Heart left ventricle (tissue), 16 donors: ENCODE results near the gene LBP. TPM values are rescaled to one million over a fixed set of nuclear protein-coding genes. Genes with fewer than 3 reads are reported as not detected.

Source experiments
- ATAC-seq, 4 donors: fragments of 200-7000 bp; cut with Tn5 transposase; one replicate each; pipeline ENCODE4 v1.9.1; 2020 to 2022; ENCODE audit warnings: moderate library complexity in 4 of 4, mild to moderate bottlenecking in 3 of 4, moderate number of reproducible peaks in 1 of 4
- DNase-seq, 5 donors: peaks; one replicate each; pipeline ENCODE4 v3.0.0-alpha.2; 2020
- H3K27ac ChIP-seq, 12 donors: fragments of 200-600 bp; sonication (generic) in 4 of 12; one replicate each; pipeline versions ENCODE4 v1.5.0 to v1.8.0; 2016 to 2022; ENCODE audit warnings: mild to moderate bottlenecking in 2 of 12
- H3K27me3 ChIP-seq, 9 donors: fragments of 200-600 bp; sonication (generic) in 2 of 9; one replicate each; pipeline versions ENCODE4 v1.5.1 to v1.8.0; 2016 to 2022; ENCODE audit warnings: mild to moderate bottlenecking in 3 of 9
- H3K36me3 ChIP-seq, 9 donors: fragments of 200-600 bp; sonication (generic) in 2 of 9; one replicate each; pipeline versions ENCODE4 v1.5.0 to v1.8.0; 2018 to 2022; ENCODE audit warnings: mild to moderate bottlenecking in 2 of 9
- H3K4me1 ChIP-seq, 12 donors: fragments of 200-600 bp; sonication (generic) in 4 of 12; one replicate each; pipeline versions ENCODE4 v1.5.0 to v1.8.0; 2016 to 2022; ENCODE audit warnings: mild to moderate bottlenecking in 3 of 12
- H3K4me3 ChIP-seq, 12 donors: fragments of 200-600 bp; sonication (generic) in 4 of 12; one replicate each; pipeline versions ENCODE4 v1.5.0 to v1.8.0; 2017 to 2022; ENCODE audit warnings: mild to moderate bottlenecking in 9 of 12, moderate library complexity in 4 of 12
- H3K9me3 ChIP-seq, 12 donors: fragments of 200-600 bp; sonication (generic) in 4 of 12; one replicate each; pipeline versions ENCODE4 v1.5.0 to v1.8.0; 2016 to 2022; ENCODE audit warnings: mild to moderate bottlenecking in 1 of 12
- POLR2A ChIP-seq, 2 donors: fragments of 450-650 bp; IDR thresholded peaks; one replicate each; pipeline ENCODE4 v1.6.1; 2017; ENCODE audit warnings: antibody characterized with exemption in 2 of 2, mild to moderate bottlenecking in 2 of 2, moderate library complexity in 2 of 2
- WGBS, 4 donors: extraction: QIAGEN DNeasy Blood & Tissue Kit in 2 of 4; methylation state at CpG; one replicate each; pipeline versions ENCODE4 v1.1.5 to v1.1.7; 2013 to 2018; 5-methylcytosine and 5-hydroxymethylcytosine counted together
- intact Hi-C, 10 donors: fragments of 100-400 bp; cut with DNase I; formaldehyde crosslinking; loops; one replicate each; pipeline versions ENCODE4 v1.11.1 to v1.14.2; 2022
- polyA plus RNA-seq, 2 donors: library from polyadenylated mRNA; stranded (reverse); fragments of 200-250 nt; gene quantifications; one replicate each; pipeline ENCODE4 v1.2.3, GENCODE V29; 2013
- total RNA-seq, 9 donors: library from RNA; depleted of rRNA in 2 of 9; stranded (reverse); fragments of >200 nt in 2 of 9; fragmentation: NEBNext Ultra II Directional in 3 of 9; extraction: Animal tissue kit (Norgen Biotek cat#: 25700) in 3 of 9; gene quantifications; one replicate each; pipeline versions ENCODE4 v1.1.0 to v1.2.4, GENCODE V29; 2016 to 2023
- TF ChIP-seq, protein P1 (sequence below), 12 donors: fragments of 200-600 bp; sonication (generic) in 4 of 12; IDR thresholded peaks; one replicate each; pipeline versions ENCODE4 v1.5.0 to v1.8.0; 2018 to 2022; ENCODE audit warnings: antibody characterized with exemption in 12 of 12, mild to moderate bottlenecking in 5 of 12
- donor health status: ischemic (EF 13 %, LVEDD 7.1; RV severe dilation, severe dysfunction).
- donor health status: healthy with polysubstance abuse.
- donor health status: DM: no; HTN: yes; CAD: no.
- donor health status: DM: no; HTN: no; CAD: no.
- donor health status: ischemic (EF 25% LVEDD 6.9; RV normal size, moderate dysfunction).
- donor health status: ischemic (EF 25% LVEDD 5.7; RV mildly dilated, moderate dysfunction).
- donor health status: healthy.
- donor health status: DM: yes; HTN: yes; CAD: no.
- donor health status: ischemic (EF 35%, LVEDD 5.7; RV mildly dilated, moderate dysfunction).
- donor health status: nonischemic (EF 11% LVEDD 7.7; RV severe dilation, severe dysfunction).
- donor health status: DM: yes; HTN: yes; CAD: no.
- donor health status: PGD.
- donor health status: ischemic (EF 29% LVEDD 5.4; RV normal size, mild dysfunction).
- donor health status: nonischemic (EF 23%, LVEDD 6.1; RV moderate dilation, normal function).

LBP gene
- total and polyA plus RNA-seq, 11 donors, result 0.15 to 1.2 (median 0.39) TPM; not detected in 5

DNA sequence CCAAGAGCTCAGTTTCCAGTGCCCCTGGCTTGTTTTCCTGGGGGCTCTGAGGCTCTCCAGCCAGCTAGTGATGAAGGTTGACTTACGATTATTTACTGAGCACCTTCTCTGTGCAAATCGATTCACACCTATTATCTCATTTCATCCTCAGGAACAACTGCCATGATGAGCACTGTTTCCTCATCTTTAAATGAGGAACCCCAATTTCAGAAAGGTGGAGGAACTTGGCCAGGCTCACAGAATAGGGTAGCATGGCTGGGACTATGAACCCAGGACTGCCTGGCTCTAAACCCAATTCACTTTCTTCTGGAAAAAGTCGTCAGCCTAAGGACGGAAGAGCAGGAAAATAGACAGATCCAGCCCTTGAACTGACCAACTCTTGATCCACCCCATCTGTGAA, 45.8 kb upstream of the LBP start:
- Histone ChIP-seq H3K27ac (peak overlapping the region in 1 of 12 donors; percentile 85), H3K9me3 (no peaks in the 10 kb centered on the region), H3K27me3 (peaks cover 0 to 19% (median 0%) of the 10 kb centered on the region in 9 donors), H3K4me3 (no peak overlapping the region), H3K4me1 (peaks cover 0 to 44% (median 10%) of the 10 kb centered on the region in 12 donors), H3K36me3 (no peaks in the 10 kb centered on the region)
- DNase-seq (no peak), ATAC-seq (no peak)
- WGBS, 4 donors, result 79 to 97% (median 90%) methylated on average over 4 of the region's 4 CpGs
- TF ChIP-seq, protein P1, sequence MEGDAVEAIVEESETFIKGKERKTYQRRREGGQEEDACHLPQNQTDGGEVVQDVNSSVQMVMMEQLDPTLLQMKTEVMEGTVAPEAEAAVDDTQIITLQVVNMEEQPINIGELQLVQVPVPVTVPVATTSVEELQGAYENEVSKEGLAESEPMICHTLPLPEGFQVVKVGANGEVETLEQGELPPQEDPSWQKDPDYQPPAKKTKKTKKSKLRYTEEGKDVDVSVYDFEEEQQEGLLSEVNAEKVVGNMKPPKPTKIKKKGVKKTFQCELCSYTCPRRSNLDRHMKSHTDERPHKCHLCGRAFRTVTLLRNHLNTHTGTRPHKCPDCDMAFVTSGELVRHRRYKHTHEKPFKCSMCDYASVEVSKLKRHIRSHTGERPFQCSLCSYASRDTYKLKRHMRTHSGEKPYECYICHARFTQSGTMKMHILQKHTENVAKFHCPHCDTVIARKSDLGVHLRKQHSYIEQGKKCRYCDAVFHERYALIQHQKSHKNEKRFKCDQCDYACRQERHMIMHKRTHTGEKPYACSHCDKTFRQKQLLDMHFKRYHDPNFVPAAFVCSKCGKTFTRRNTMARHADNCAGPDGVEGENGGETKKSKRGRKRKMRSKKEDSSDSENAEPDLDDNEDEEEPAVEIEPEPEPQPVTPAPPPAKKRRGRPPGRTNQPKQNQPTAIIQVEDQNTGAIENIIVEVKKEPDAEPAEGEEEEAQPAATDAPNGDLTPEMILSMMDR (IDR thresholded peaks at IDR 0.05), result no peak
- no peak for TF ChIP-seq POLR2A (IDR thresholded peaks at IDR 0.05)
- intact Hi-C loops, result no loop called here

DNA sequence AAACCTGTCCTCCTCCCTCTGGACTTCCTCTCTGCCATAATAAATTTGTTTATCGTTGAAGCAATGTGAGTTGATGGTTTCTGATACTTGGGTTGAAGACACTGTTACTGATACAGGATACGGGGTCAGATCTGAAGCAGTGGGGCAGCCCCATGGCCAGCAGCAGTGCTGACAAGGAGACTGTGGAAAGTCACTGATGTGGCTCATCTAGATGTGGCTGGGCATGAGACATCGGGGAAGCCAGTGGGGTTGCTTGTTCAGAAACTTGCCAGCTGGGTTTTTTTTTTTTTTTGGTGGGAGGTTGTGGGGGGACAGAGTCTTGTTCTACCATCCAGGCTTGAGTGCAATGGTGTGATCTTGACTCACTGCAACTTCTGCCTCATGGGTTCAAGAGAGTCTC, 45.0 kb upstream of the LBP start:
- DNase-seq, result no peak
- H3K4me1 ChIP-seq, result peaks cover 0 to 44% (median 10%) of the 10 kb centered on the region in 12 donors
- no peak for TF ChIP-seq POLR2A (IDR thresholded peaks at IDR 0.05)
- TF ChIP-seq, protein P1 (IDR thresholded peaks at IDR 0.05), result no peak
- no peaks in the 10 kb centered on the region for H3K36me3 ChIP-seq
- 90 to 93% (median 91%) methylated on average over 3 of the region's 3 CpGs for WGBS, 4 donors
- no peaks in the 10 kb centered on the region for H3K9me3 ChIP-seq
- no peak for ATAC-seq
- H3K27ac ChIP-seq, result no peak overlapping the region
- H3K4me3 ChIP-seq, result no peak overlapping the region
- peaks cover 0 to 22% (median 0%) of the 10 kb centered on the region in 9 donors for H3K27me3 ChIP-seq
- intact Hi-C loops, result no loop called here

DNA sequence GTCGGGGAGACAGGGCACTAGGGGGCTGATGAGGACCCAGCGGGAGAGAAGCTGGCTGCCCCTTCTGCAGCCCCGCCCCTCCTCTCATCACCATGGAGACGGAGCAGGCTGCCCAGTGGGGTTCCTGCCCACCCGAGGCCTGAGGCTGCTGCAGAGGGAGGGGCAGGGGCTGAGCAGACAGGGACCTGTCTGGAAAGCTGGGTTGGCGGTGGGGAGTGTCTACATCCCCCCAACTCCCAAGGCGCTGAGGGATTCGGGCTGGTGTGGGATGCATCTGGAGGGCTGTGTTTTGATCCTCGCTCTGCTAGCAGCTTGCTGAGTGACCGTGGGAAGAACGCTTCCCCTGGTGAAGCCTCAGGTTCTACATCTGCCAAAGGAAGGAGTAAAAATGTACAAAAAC, 43.5 kb upstream of the LBP start:
- intact Hi-C loops, result no loop called here
- peaks cover 0 to 22% (median 0%) of the 10 kb centered on the region in 9 donors for H3K27me3 ChIP-seq
- 21 to 39% (median 28%) methylated on average over 11 of the region's 11 CpGs for WGBS, 4 donors

DNA sequence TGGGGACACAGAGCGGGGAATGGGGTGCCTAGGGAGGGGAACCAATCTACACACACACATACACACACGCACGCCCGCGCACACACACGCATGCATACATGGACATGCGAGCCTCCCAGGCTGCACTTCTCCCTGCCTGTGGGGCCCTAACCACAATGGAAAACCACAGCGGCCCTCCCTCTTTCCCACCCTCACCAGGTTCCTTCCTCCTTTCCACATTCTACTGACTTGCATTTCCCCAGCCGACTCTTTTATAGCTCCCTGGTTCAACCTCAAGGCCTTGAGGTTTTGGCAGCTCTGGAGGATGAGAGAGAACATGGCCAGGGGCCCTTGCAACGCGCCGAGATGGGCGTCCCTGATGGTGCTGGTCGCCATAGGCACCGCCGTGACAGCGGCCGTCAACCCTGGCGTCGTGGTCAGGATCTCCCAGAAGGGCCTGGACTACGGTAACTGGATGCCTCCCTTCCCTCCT, 42.3 kb upstream of the LBP start, which contains the start of gene BPI:
Gene BPI, plus strand, starts transcription at position 249 of the 472 bp plus-strand sequence. Its CDS starts 68 bp downstream, at position 317.
- intact Hi-C loops, result no loop called here
- WGBS, 4 donors, result 76 to 81% (median 79%) methylated on average over 19 to 21 of the region's 21 CpGs
- H3K4me3 ChIP-seq, result no peak within 1 kb of the TSS
- no peaks in the 10 kb centered on the region for H3K36me3 ChIP-seq
- ATAC-seq (peak in 3 of 4 donors; percentile 22 to 53 (median 53)), DNase-seq (peak in 4 of 5 donors; percentile 45 to 70 (median 48))
- peaks cover 0 to 48% (median 4%) of the 10 kb centered on the region in 12 donors for H3K4me1 ChIP-seq
- H3K27me3 ChIP-seq, result peaks cover 0 to 22% (median 0%) of the 10 kb centered on the region in 9 donors
- H3K27ac ChIP-seq, result no peak within 1 kb of the TSS
- peaks cover 0 to 2% (median 0%) of the 10 kb centered on the region in 12 donors for H3K9me3 ChIP-seq
- TF ChIP-seq POLR2A (IDR thresholded peaks at IDR 0.05), result no peak
- TF ChIP-seq, protein P1 (IDR thresholded peaks at IDR 0.05), result no peak

More for the DNA sequence above, 43.5 kb upstream of the LBP start:
- DNase-seq (no peak), ATAC-seq (no peak)
- no peak overlapping the region for H3K27ac ChIP-seq
- no peaks in the 10 kb centered on the region for H3K9me3 ChIP-seq
- no peak overlapping the region for H3K4me3 ChIP-seq
- TF ChIP-seq, protein P1 (IDR thresholded peaks at IDR 0.05), result no peak
- TF ChIP-seq POLR2A (IDR thresholded peaks at IDR 0.05), result no peak
- no peaks in the 10 kb centered on the region for H3K36me3 ChIP-seq
- H3K4me1 ChIP-seq, result peaks cover 0 to 56% (median 10%) of the 10 kb centered on the region in 12 donors
